HepG2 (cell line): Measurements from ENCODE around the gene GTF2H4. TPM values are rescaled to one million over a fixed set of nuclear protein-coding genes. Genes with fewer than 3 reads are reported as not detected.

Experiments
- ATAC-seq: fragments of 200-7000 bp; cut with Tn5 transposase; 3 replicates; pipeline ENCODE4 v1.9.1; 2020; ENCODE audit warnings: mild to moderate bottlenecking, moderate library complexity
- BruUV-seq: library from RNA; stranded (reverse); fragments of 400-500 nt; replicated peaks from 2 replicates; lab custom pipeline; 2021; lab: Mats Ljungman, UMichigan
- CTCF ChIA-PET: fragments of 300-600 bp; formaldehyde crosslinking; extraction: SDS; loops from one replicate; lab custom pipeline; 2021; ENCODE audit warnings: low total read pairs, inconsistent platforms, low intra/inter-chr PET ratio; lab: Yijun Ruan, JAX
- POLR2A ChIA-PET: fragments of 350-600 bp; sonication (Branson Sonifier 250); formaldehyde crosslinking; loops from one replicate; lab custom pipeline; 2020; ENCODE audit warnings: antibody characterized with exemption, inconsistent platforms; lab: Yijun Ruan, JAX
- DNase-seq: peaks from one replicate; pipeline ENCODE4 v3.0.0-alpha.2; 2015; ENCODE audit warnings: low spot score
- FAIRE-seq: peaks from 3 replicates; lab custom pipeline; 2011; peaks lifted over from hg19 to GRCh38; lab: Jason Lieb, UNC
- H2AFZ ChIP-seq: one replicate; pipeline ENCODE4 v1.6.1; 2011; ENCODE audit warnings: low read length, inconsistent platforms
- H3K27ac ChIP-seq: fragments of 300-600 bp; 3 replicates; pipeline ENCODE4 v1.8.0; 2011; ENCODE audit warnings: mixed run types, mild to moderate bottlenecking, mixed read lengths, low read length, inconsistent platforms; ENCODE audit not compliant: insufficient read depth; ENCODE audit errors: extremely low read length
- H3K27me3 ChIP-seq, 2 experiments: fragments of 200-600 bp in 1 of 2; 2 replicates in 1 of 2; 3 replicates in 1 of 2; pipeline versions ENCODE4 v1.6.0 to v1.8.0; 2011; ENCODE audit warnings: low read length in 2 of 2, mild to moderate bottlenecking in 2 of 2, moderate library complexity in 2 of 2, inconsistent platforms in 1 of 2; ENCODE audit not compliant: insufficient read depth in 2 of 2, control insufficient read depth in 1 of 2
- H3K36me3 ChIP-seq, 2 experiments: fragments of 200-600 bp in 1 of 2; replicated peaks in 1 of 2; 2 replicates in 1 of 2; 3 replicates in 1 of 2; pipeline versions ENCODE4 v1.5.1 to v1.8.0; 2011; ENCODE audit warnings: low read length in 2 of 2, inconsistent platforms in 1 of 2; ENCODE audit not compliant: insufficient read depth in 2 of 2, control insufficient read depth in 1 of 2
- H3K4me1 ChIP-seq: 2 replicates; pipeline ENCODE4 v1.5.1; 2012; ENCODE audit warnings: low read length, inconsistent platforms; ENCODE audit not compliant: insufficient read depth
- H3K4me2 ChIP-seq: 2 replicates; pipeline ENCODE4 v1.6.0; 2011; ENCODE audit warnings: low read depth, low read length, inconsistent platforms
- H3K4me3 ChIP-seq, 3 experiments: fragments of 200-600 bp in 1 of 3; sonication (generic), shearing (Covaris generic) in 1 of 3; replicated peaks in 1 of 3; 2 replicates each; pipeline ENCODE4 v1.5.1; 2011 to 2016; ENCODE audit warnings: low read length in 3 of 3, inconsistent platforms in 2 of 3, low read depth in 2 of 3, mild to moderate bottlenecking in 2 of 3, control low read depth in 1 of 3, mixed read lengths in 1 of 3; ENCODE audit not compliant: insufficient read depth in 1 of 3
- H3K79me2 ChIP-seq: one replicate; pipeline ENCODE4 v1.6.1; 2011; ENCODE audit warnings: low read length, inconsistent platforms; ENCODE audit not compliant: insufficient read depth
- H3K9ac ChIP-seq: 2 replicates; pipeline ENCODE4 v1.6.0; 2011; ENCODE audit warnings: mild to moderate bottlenecking, low read depth, low read length, inconsistent platforms; ENCODE audit not compliant: insufficient read depth
- H3K9me3 ChIP-seq: 2 replicates; pipeline ENCODE4 v1.5.1; 2012; ENCODE audit warnings: mild to moderate bottlenecking, low read length
- H4K20me1 ChIP-seq: 2 replicates; pipeline ENCODE4 v1.6.0; 2011; ENCODE audit warnings: inconsistent platforms, mild to moderate bottlenecking, low read length, moderate library complexity; ENCODE audit not compliant: insufficient read depth
- ARNTL ChIP-seq: sonication (generic); formaldehyde crosslinking; IDR thresholded peaks from 2 replicates; pipeline ENCODE4 v1.4.0; 2020; ENCODE audit warnings: mild to moderate bottlenecking, missing genetic modification reagents
- ATF5 ChIP-seq: sonication (generic); formaldehyde crosslinking; IDR thresholded peaks from 2 replicates; pipeline ENCODE4 v1.4.0; 2020; ENCODE audit warnings: mild to moderate bottlenecking, low read depth, missing genetic modification reagents
- ATF7-NPFF ChIP-seq: sonication (generic); formaldehyde crosslinking; IDR thresholded peaks from 2 replicates; pipeline ENCODE4 v1.8.1; 2023; ENCODE audit warnings: mild to moderate bottlenecking, low read depth, missing genetic modification reagents, moderate library complexity
- FOXC1 ChIP-seq: sonication (generic); formaldehyde crosslinking; IDR thresholded peaks from 2 replicates; pipeline ENCODE4 v1.8.0; 2022; ENCODE audit warnings: mild to moderate bottlenecking, missing genetic modification reagents, borderline replicate concordance
- FOXP1 ChIP-seq, 2 experiments: fragments of 450-650 bp in 1 of 2; IDR thresholded peaks; 2 replicates each; pipeline ENCODE4 v1.6.1; 2017 to 2018; ENCODE audit warnings: antibody characterized with exemption in 1 of 2
- ISL2 ChIP-seq: sonication (generic); formaldehyde crosslinking; IDR thresholded peaks from 2 replicates; pipeline ENCODE4 v1.5.0; 2020; ENCODE audit warnings: missing genetic modification reagents
- MTF1 ChIP-seq: sonication (generic); formaldehyde crosslinking; IDR thresholded peaks from 2 replicates; pipeline ENCODE4 v1.5.0; 2020; ENCODE audit warnings: missing genetic modification reagents
- NONO ChIP-seq, 2 experiments: fragments of 450-650 bp in 1 of 2; sonication (generic) in 1 of 2; formaldehyde crosslinking in 1 of 2; IDR thresholded peaks in 1 of 2; conservative IDR thresholded peaks in 1 of 2; 2 replicates each; pipeline versions ENCODE4 v1.6.1 to v1.8.0; 2017 to 2022; ENCODE audit warnings: mild to moderate bottlenecking in 1 of 2, missing genetic modification reagents in 1 of 2, moderate library complexity in 1 of 2
- NR2F6 ChIP-seq, 2 experiments: IDR thresholded peaks; 2 replicates each; pipeline ENCODE4 v1.6.1; 2016; ENCODE audit warnings: antibody characterized with exemption in 1 of 2, mild to moderate bottlenecking in 1 of 2
- PAX8 ChIP-seq: sonication (generic); formaldehyde crosslinking; IDR thresholded peaks from 2 replicates; pipeline ENCODE4 v1.8.0; 2022; ENCODE audit warnings: mild to moderate bottlenecking, missing genetic modification reagents, borderline replicate concordance
- SNAI1 ChIP-seq: sonication (generic); formaldehyde crosslinking; IDR thresholded peaks from 2 replicates; pipeline ENCODE4 v1.5.0; 2020; ENCODE audit warnings: mild to moderate bottlenecking, missing genetic modification reagents, borderline replicate concordance
- SP4 ChIP-seq: sonication (generic); formaldehyde crosslinking; IDR thresholded peaks from 2 replicates; pipeline ENCODE4 v1.8.1; 2023; ENCODE audit warnings: mild to moderate bottlenecking, missing genetic modification reagents
- TAF15 ChIP-seq: fragments of 200-400 bp; formaldehyde crosslinking; IDR thresholded peaks from one replicate; pipeline ENCODE4 v1.6.1; 2018; ENCODE audit warnings: mild to moderate bottlenecking, low read depth, low read length; ENCODE audit not compliant: poor library complexity, severe bottlenecking
- THAP7 ChIP-seq: sonication (generic); formaldehyde crosslinking; IDR thresholded peaks from 2 replicates; pipeline ENCODE4 v1.8.1; 2023; ENCODE audit warnings: mild to moderate bottlenecking, missing genetic modification reagents
- THAP9 ChIP-seq: sonication (generic); formaldehyde crosslinking; IDR thresholded peaks from 2 replicates; pipeline ENCODE4; 2020; ENCODE audit warnings: missing genetic modification reagents, mild to moderate bottlenecking, borderline replicate concordance
- YY1 ChIP-seq: IDR thresholded peaks from 2 replicates; pipeline ENCODE4 v1.6.1; 2011; ENCODE audit warnings: low read length, low read depth, moderate library complexity, mild to moderate bottlenecking; ENCODE audit not compliant: insufficient read depth, insufficient replicate concordance
- ZNF382 ChIP-seq: sonication (generic); formaldehyde crosslinking; IDR thresholded peaks from 2 replicates; pipeline ENCODE4 v1.5.0; 2020; ENCODE audit warnings: missing genetic modification reagents, mild to moderate bottlenecking, borderline replicate concordance
- ZNF510 ChIP-seq: sonication (generic); formaldehyde crosslinking; IDR thresholded peaks from 2 replicates; pipeline ENCODE4 v1.4.0; 2020; ENCODE audit warnings: low read depth, mild to moderate bottlenecking, missing genetic modification reagents
- WGBS: methylation state at CpG from one replicate; pipeline ENCODE4 v1.1.6; 2017; ENCODE audit warnings: low lambda C conversion rate; 5-methylcytosine and 5-hydroxymethylcytosine counted together
- in situ Hi-C: cut with HindIII; loops from 2 replicates; pipeline ENCODE4 v1.10.0; 2017; ENCODE audit warnings: low pct_unique_long_range_greater_than_20kb; ENCODE audit not compliant: extremely low pct_ligation_motif_present
- intact Hi-C: fragments of 100-400 bp; cut with micrococcal nuclease; formaldehyde crosslinking; loops from one replicate; pipeline ENCODE4 v1.10.0; 2022; ENCODE audit not compliant: unreplicated experiment
- polyA plus RNA-seq, 8 experiments: library from polyadenylated mRNA; depleted of rRNA in 3 of 8; stranded (reverse) in 7 of 8; unstranded in 1 of 8; fragments of >200 nt; fragmentation: Illumina TruSeq in 4 of 8; extraction: Trizol in 4 of 8; gene quantifications; 2 replicates each; pipeline versions ENCODE4 v1.2.1 to v1.2.3, GENCODE V29; 2011 to 2016; ENCODE audit warnings: low read depth in 4 of 8, missing spikeins in 1 of 8, mixed read lengths in 1 of 8; ENCODE audit not compliant: insufficient read depth in 1 of 8
- total RNA-seq, 5 experiments: library from RNA; depleted of rRNA; stranded (reverse); fragments of >200 nt; fragmentation: Illumina TruSeq; extraction: Trizol; gene quantifications; 2 replicates each; pipeline ENCODE4 v1.2.3, GENCODE V29; 2016; ENCODE audit warnings: low read depth in 1 of 5

GTF2H4 gene
- total and polyA plus RNA-seq, 2 of the 13 experiments (the other 11 are each of a cell fraction or from before 2014, with no cell fraction given): 15.9 to 49.3 TPM

GRCh38 chr6:30914854-30915590 is 7.0 kb downstream of the GTF2H4 start:
- FAIRE-seq: no peak
- WGBS: 24% methylated on average over 17 of the region's 17 CpGs
- peak; percentile 30; the same call in 1 of the 2 replicates for TF ChIP-seq ATF7-NPFF
- no peak for TF ChIP-seq ZNF382
- TF ChIP-seq ARNTL (CRISPR knock-in tag): 0 out of 2 replicates have a peak, but pooled peaks have one; percentile 23
- TF ChIP-seq FOXP1 (IDR thresholded peaks at IDR 0.05): no peak
- TF ChIP-seq FOXP1 (CRISPR knock-in tag; IDR thresholded peaks at IDR 0.05): no peak
- no peak for TF ChIP-seq NONO (IDR thresholded peaks at IDR 0.05)
- TF ChIP-seq NONO (CRISPR knock-in tag; conservative IDR thresholded peaks at IDR 0.05): no peak
- peak; percentile 46 for TF ChIP-seq YY1
- TF ChIP-seq ATF5: peak; percentile 7; the same call in 1 of the 2 replicates
- TF ChIP-seq THAP9: peak; percentile 94
- no peak for TF ChIP-seq TAF15
- TF ChIP-seq SNAI1: 0 out of 2 replicates have a peak, but pooled peaks have one; percentile 8
- TF ChIP-seq FOXC1 (CRISPR knock-in tag): peak; percentile 80; the same call in 1 of the 2 replicates
- peak; percentile 71; the same call in 1 of the 2 replicates for TF ChIP-seq THAP7 (CRISPR knock-in tag)
- TF ChIP-seq SP4 (CRISPR knock-in tag): peak; percentile 38; the same call in 1 of the 2 replicates
- TF ChIP-seq ZNF510 (CRISPR knock-in tag): 0 out of 2 replicates have a peak, but pooled peaks have one; percentile 11
- TF ChIP-seq PAX8 (CRISPR knock-in tag): no peak
- TF ChIP-seq NR2F6 (IDR thresholded peaks at IDR 0.05): peak; percentile 29; the same call in 1 of the 2 replicates
- no peak for TF ChIP-seq NR2F6 (CRISPR knock-in tag; IDR thresholded peaks at IDR 0.05)
- TF ChIP-seq MTF1 (CRISPR knock-in tag): 0 out of 2 replicates have a peak, but pooled peaks have one; percentile 1
- TF ChIP-seq ISL2 (CRISPR knock-in tag): no peak

More at GRCh38 chr6:30914854-30915590, 7.0 kb downstream of the GTF2H4 start:
- CTCF ChIA-PET: interaction anchor here (1.2 to 3.1 kb wide), 7 partner anchors 86 to 172 kb away, joined by 3 to 11 read pairs (median 9); no protein-coding TSS in a partner anchor
- intact Hi-C loops: loop anchor here (1.0 to 2.0 kb wide), 5 partner anchors 87 to 172 kb away; no protein-coding TSS in a partner anchor
- ATAC-seq (peak; percentile 27), DNase-seq (no peak)
- Histone ChIP-seq H3K4me1 (peaks cover 27% of the 10 kb centered on the region), H4K20me1 (no peaks in the 10 kb centered on the region), H3K27me3 (no peaks in the 10 kb centered on the region), H3K9me3 (no peaks in the 10 kb centered on the region), H3K4me2 (peak overlapping the region; percentile 97), H3K9ac (peak overlapping the region; percentile 90), H3K36me3 (peaks cover 19 to 55% of the 10 kb centered on the region in 2 experiments), H2AFZ (no peak overlapping the region), H3K79me2 (peaks cover 11% of the 10 kb centered on the region), H3K27ac (peak overlapping the region; percentile 81), H3K4me3 (peak overlapping the region; percentile 61 to 80 (median 78))
- in situ Hi-C loops: loop anchor here (5.0 kb wide), 2 partner anchors 132 to 162 kb away; no protein-coding TSS in a partner anchor
- no TSS peak for BruUV-seq
- POLR2A ChIA-PET: interaction anchor here (1.0 to 3.4 kb wide), 8 partner anchors 9 to 269 kb away, joined by 3 to 24 read pairs (median 4); partner anchors contain the start of gene DDR1
